ENCODE data around the gene IPO13. TPM values are rescaled to one million over a fixed set of nuclear protein-coding genes. Genes with fewer than 3 reads are reported as not detected.

IPO13 gene, protein sequence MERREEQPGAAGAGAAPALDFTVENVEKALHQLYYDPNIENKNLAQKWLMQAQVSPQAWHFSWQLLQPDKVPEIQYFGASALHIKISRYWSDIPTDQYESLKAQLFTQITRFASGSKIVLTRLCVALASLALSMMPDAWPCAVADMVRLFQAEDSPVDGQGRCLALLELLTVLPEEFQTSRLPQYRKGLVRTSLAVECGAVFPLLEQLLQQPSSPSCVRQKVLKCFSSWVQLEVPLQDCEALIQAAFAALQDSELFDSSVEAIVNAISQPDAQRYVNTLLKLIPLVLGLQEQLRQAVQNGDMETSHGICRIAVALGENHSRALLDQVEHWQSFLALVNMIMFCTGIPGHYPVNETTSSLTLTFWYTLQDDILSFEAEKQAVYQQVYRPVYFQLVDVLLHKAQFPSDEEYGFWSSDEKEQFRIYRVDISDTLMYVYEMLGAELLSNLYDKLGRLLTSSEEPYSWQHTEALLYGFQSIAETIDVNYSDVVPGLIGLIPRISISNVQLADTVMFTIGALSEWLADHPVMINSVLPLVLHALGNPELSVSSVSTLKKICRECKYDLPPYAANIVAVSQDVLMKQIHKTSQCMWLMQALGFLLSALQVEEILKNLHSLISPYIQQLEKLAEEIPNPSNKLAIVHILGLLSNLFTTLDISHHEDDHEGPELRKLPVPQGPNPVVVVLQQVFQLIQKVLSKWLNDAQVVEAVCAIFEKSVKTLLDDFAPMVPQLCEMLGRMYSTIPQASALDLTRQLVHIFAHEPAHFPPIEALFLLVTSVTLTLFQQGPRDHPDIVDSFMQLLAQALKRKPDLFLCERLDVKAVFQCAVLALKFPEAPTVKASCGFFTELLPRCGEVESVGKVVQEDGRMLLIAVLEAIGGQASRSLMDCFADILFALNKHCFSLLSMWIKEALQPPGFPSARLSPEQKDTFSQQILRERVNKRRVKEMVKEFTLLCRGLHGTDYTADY
- 10 to 100 TPM; 25.9 to 28.1 TPM for total RNA-seq

DNA sequence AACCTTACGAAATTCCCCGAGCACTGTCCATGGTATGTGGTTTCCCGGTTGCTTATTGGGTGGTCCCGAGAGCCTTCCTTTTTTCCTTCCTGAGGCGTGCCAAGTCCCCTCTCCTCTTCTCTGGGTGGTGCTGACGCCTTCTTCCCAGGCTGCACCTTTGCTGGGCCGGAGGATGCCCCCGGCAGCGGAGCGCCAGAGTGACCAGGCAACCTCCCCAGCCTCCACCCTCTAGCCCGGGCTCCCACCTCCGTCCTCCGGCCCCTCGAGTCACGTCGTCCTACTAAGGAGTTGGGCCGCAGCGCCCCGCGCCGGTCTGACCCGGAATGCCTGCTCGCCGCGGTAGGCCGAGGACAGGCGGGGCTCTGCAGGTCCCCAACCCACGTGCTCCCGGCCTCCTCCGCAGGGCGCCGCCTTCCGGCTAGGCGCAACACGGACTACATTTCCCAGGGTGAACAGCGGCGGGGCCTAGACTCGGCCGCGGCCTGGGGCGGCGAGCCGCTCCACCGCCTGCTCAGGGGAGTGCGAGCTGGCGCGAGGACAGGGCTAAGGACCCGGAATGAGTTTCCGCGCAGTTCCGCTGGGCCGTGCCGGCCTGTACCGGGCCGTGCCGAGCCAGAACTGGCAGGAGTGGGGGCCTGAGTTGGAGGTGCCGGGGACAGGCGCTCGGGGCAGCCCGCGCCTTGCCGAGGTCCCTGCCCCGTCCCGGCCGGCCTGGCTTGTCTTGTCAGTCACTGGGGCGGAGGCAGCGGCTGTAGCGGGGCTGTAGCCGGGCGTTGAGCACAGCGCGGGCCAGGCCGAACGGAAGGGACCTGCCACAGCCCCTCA is at the start of gene IPO13:
Gene IPO13 (plus strand): TSS at position 715 of the 825 bp plus-strand sequence. CDS start 651 bp downstream, outside the sequence.
- Histone ChIP-seq H3K4me3 (peak within 1 kb of the TSS; percentile 63 to 79), H3K4me1 (peaks cover 0 to 33% of the 10 kb centered on the region in 2 donors), H3K36me3 (peaks cover 6% of the 10 kb centered on the region), H3K27me3 (no peaks in the 10 kb centered on the region), H3K27ac (peak within 1 kb of the TSS; percentile 93 to 96), H3K9me3 (no peaks in the 10 kb centered on the region)
- peak; percentile 95 for DNase-seq (ENCODE audit: low spot score)
- TF ChIP-seq, protein P1, sequence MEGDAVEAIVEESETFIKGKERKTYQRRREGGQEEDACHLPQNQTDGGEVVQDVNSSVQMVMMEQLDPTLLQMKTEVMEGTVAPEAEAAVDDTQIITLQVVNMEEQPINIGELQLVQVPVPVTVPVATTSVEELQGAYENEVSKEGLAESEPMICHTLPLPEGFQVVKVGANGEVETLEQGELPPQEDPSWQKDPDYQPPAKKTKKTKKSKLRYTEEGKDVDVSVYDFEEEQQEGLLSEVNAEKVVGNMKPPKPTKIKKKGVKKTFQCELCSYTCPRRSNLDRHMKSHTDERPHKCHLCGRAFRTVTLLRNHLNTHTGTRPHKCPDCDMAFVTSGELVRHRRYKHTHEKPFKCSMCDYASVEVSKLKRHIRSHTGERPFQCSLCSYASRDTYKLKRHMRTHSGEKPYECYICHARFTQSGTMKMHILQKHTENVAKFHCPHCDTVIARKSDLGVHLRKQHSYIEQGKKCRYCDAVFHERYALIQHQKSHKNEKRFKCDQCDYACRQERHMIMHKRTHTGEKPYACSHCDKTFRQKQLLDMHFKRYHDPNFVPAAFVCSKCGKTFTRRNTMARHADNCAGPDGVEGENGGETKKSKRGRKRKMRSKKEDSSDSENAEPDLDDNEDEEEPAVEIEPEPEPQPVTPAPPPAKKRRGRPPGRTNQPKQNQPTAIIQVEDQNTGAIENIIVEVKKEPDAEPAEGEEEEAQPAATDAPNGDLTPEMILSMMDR (IDR thresholded peaks at IDR 0.05), result peak; percentile 73 to 81

DNA sequence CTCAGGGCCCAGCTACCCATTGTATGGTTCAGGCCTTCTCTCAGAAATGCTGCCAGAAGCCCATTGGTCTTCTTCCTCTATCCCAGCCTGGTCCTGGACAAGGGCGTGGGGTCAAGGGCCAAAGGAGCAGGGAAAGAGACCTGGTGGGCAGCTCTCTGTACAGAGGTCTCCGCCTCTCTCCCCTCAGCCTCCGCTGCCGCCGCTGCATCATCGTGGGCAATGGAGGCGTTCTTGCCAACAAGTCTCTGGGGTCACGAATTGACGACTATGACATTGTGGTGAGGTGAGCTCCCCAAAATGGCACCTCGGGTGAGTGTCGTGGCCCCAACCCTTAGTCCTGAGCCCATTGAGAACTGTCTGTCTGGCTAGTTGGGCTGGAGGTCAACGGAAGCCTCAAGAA is 47.8 kb upstream of the IPO13 start:
- H3K27ac ChIP-seq, result no peak overlapping the region
- TF ChIP-seq, protein P1 (IDR thresholded peaks at IDR 0.05), result no peak
- peaks cover 20% of the 10 kb centered on the region for H3K36me3 ChIP-seq
- H3K27me3 ChIP-seq, result no peaks in the 10 kb centered on the region
- no peak for DNase-seq (ENCODE audit: low spot score)
- no peaks in the 10 kb centered on the region for H3K9me3 ChIP-seq
- H3K4me3 ChIP-seq, result no peak overlapping the region
- no peaks in the 10 kb centered on the region for H3K4me1 ChIP-seq

DNA sequence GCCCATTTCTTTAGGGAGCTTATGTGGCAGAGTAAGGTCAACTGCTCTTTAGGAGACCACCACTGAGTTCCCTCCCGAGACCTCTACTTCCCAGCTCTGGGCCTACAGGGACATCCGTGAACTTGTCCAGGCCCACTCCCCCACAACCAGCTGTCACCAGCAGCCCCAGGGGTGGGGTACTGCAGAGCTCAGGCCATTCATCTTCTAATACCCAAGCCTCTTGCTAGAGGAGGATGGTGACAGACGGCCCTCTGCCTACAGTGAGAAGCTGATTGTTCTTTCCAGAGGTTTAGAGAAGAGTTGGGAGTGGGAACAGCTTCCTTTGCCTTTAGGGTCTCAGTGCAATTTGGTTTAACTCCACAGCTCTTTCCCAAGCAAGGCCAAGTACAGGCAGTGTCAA is 46.4 kb upstream of the IPO13 start:
- no peaks in the 10 kb centered on the region for H3K4me1 ChIP-seq
- DNase-seq (ENCODE audit: low spot score), result no peak
- no peak overlapping the region for H3K27ac ChIP-seq
- H3K9me3 ChIP-seq, result no peaks in the 10 kb centered on the region
- TF ChIP-seq, protein P1 (IDR thresholded peaks at IDR 0.05), result no peak
- H3K4me3 ChIP-seq, result no peak overlapping the region
- H3K36me3 ChIP-seq, result peaks cover 20% of the 10 kb centered on the region
- no peaks in the 10 kb centered on the region for H3K27me3 ChIP-seq

DNA sequence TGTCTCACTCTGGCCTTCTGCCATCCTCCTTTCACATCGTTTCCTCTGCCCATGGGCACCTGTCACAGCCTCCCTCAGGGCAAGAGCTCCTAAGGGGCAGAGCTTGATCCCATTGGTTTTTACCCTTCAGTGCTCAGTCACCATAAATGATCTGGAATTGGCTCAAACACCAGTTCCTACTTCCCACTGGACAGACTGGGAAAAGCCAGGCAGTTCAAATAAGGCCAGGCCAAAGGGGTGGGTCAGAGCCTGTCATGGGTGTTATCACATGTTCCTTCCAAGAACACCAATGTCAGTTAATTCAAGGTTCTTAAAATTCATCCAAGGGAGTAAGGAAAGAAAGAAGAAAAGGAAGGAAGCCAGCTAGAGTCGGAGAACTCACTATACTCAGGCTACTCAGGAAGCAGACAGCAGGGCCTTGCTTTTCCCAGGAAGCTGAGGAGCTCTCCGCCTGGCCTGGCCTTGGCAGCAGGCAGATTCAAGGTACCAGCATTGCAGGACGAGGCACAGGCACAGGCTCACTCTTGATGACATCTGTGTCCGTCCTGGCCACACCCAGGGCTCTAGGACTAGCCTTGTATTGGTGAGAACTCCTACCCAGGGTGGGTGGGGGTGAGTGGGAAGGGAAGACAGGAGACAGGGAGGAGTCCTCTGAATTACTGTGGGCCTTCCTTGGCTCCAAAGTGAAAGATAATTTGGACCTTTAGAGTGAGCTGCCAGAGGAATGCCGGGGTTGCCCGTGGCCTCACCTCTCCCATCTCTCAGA is 45.4 kb upstream of the IPO13 start:
- Histone ChIP-seq H3K4me1 (no peaks in the 10 kb centered on the region), H3K9me3 (no peaks in the 10 kb centered on the region), H3K4me3 (no peak overlapping the region), H3K27ac (no peak overlapping the region), H3K27me3 (no peaks in the 10 kb centered on the region), H3K36me3 (peaks cover 13% of the 10 kb centered on the region)
- TF ChIP-seq, protein P1 (IDR thresholded peaks at IDR 0.05), result no peak
- no peak for DNase-seq (ENCODE audit: low spot score)

Measured in right atrium auricular region (tissue), 2 donors.